ENCODE measurements around the gene UBE2G1. TPM values are rescaled to one million over a fixed set of nuclear protein-coding genes. Genes with fewer than 3 reads are reported as not detected.

Gene UBE2G1
- total and polyA plus RNA-seq, 2 of the 8 experiments (the other 6 are each of a cell fraction or from before 2014, with no cell fraction given) = 73.9 to 170 TPM

DNA sequence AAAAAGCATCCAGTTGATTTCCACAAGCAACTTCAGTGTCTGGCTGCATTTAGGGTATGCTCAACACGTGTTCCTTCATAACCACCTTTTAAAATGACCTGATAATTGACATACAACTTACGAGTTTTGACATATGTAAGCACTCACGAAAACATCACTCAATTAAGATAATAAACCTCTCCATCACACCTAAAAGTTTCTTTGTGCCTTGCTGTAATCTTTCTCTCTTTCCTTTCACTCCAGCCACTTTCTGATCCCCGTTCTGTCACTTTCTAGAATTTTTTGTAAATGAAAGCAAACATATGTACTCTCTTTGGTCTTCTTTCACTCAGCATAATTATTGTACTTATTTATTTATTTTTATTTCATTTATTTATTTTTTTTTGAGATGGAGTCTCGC is 20.7 kb upstream of the UBE2G1 start:
- Histone ChIP-seq H2AK5ac (ENCODE audit: low read depth, low read length) (no peak overlapping the region), H3K23me2 (ENCODE audit: low read depth, low read length) (no peaks in the 10 kb centered on the region), H3K23ac (ENCODE audit: insufficient read length) (no peak overlapping the region), H3K27me3 (replicated peaks in 1 of 4; ENCODE audit: control insufficient read depth in 3 of 4, extremely low read depth in 1 of 4, insufficient read depth in 3 of 4, low read length in 3 of 4) (no peaks in the 10 kb centered on the region), H4K8ac (ENCODE audit: extremely low read depth, insufficient read depth, low read length) (no peak overlapping the region), H2BK12ac (ENCODE audit: low read depth, low read length) (no peak overlapping the region), H3K4me1 (replicated peaks in 1 of 4; ENCODE audit: control insufficient read depth in 3 of 4, insufficient read depth in 4 of 4, low read length in 3 of 4) (peaks cover 0 to 10% (median 4%) of the 10 kb centered on the region in 4 experiments; a peak in 5 of 7 replicates), H3K27ac (ENCODE audit: low read depth, low read length) (no peak overlapping the region), H3K79me1 (ENCODE audit: low read depth, low read length) (no peaks in the 10 kb centered on the region), H3K14ac (ENCODE audit: insufficient read length) (no peak overlapping the region), H3K9me3 (ENCODE audit: insufficient read depth in 2 of 2, low read depth in 1 of 2, low read length in 1 of 2) (no peaks in the 10 kb centered on the region), H3K56ac (replicated peaks; ENCODE audit: insufficient read length, low read depth, low read length) (no peak overlapping the region), H3K79me2 (ENCODE audit: control insufficient read depth in 1 of 2, insufficient read depth in 2 of 2, low read length in 2 of 2) (no peaks in the 10 kb centered on the region), H4K91ac (replicated peaks; ENCODE audit: insufficient read length, low read length) (no peak overlapping the region), H2BK120ac (replicated peaks; ENCODE audit: low read depth, low read length) (no peak overlapping the region), H3K36me3 (ENCODE audit: control insufficient read depth in 2 of 4, insufficient read depth in 4 of 4, low read length in 3 of 4) (no peaks in the 10 kb centered on the region), H4K20me1 (replicated peaks in 1 of 2; ENCODE audit: control insufficient read depth in 1 of 2, insufficient read depth in 2 of 2, low read length in 2 of 2) (no peaks in the 10 kb centered on the region), H3K18ac (ENCODE audit: extremely low read depth, low read length) (no peak overlapping the region), H3K4me3 (ENCODE audit: extremely low read depth in 1 of 4, insufficient read depth in 2 of 4, low read depth in 3 of 4, low read length in 4 of 4) (no peak overlapping the region), H3K4me2 (ENCODE audit: insufficient read depth in 1 of 2, low read depth in 2 of 2, low read length in 2 of 2) (no peak overlapping the region), H2BK15ac (ENCODE audit: low read length) (no peak overlapping the region), H2BK5ac (ENCODE audit: low read depth, low read length) (no peak overlapping the region), H2BK20ac (ENCODE audit: low read length) (no peak overlapping the region), H3K4ac (replicated peaks; ENCODE audit: insufficient read length, low read depth, low read length) (no peak overlapping the region), H3K9ac (replicated peaks in 1 of 4; ENCODE audit: extremely low read depth in 1 of 4, low read depth in 3 of 4, low read length in 3 of 4) (no peak overlapping the region), H2AFZ (ENCODE audit: low read length) (no peak overlapping the region), H4K5ac (ENCODE audit: insufficient read length, low read depth, low read length) (no peak overlapping the region)
- no peak for FAIRE-seq
- no peak for DNase-seq (ENCODE audit: low read depth in 1 of 2, low spot score in 2 of 2)
- POLR2A ChIA-PET (ENCODE audit: partially characterized antibody) = interaction anchor here (2.6 kb wide), 1 partner anchor 10 kb away, joined by 22 read pairs; no protein-coding TSS in a partner anchor
- CTCF ChIA-PET (ENCODE audit: partially characterized antibody) = interaction anchor here (1.0 to 1.7 kb wide), 3 partner anchors 14 to 140 kb away, joined by 4 to 13 read pairs (median 5); no protein-coding TSS in a partner anchor
- WGBS, 2 experiments (ENCODE audit: extremely low coverage in 1 of 2, insufficient coverage in 1 of 2, insufficient read length in 1 of 2, insufficient replicate concordance in 2 of 2, low coverage in 1 of 2, low lambda C conversion rate in 2 of 2, missing lambda C conversion rate in 1 of 2) = 99% methylated on average over 5 of the region's 5 CpGs; no CpG with 5 or more reads in 1 of the 2 experiments
- TF ChIP-seq CTBP2 (IDR thresholded peaks at IDR 0.05; ENCODE audit: borderline replicate concordance, insufficient read depth, insufficient read length, low read length) = no peak

All from H1 (cell line).